Breast epithelium (tissue), 4 donors: Measurements from ENCODE around the gene RTEL1. TPM values are rescaled to one million over a fixed set of nuclear protein-coding genes. Genes with fewer than 3 reads are reported as not detected.

Source experiments
- DNase-seq, 2 donors: peaks; one replicate each; pipeline ENCODE4 v3.0.0-alpha.2; 2019; ENCODE audit warnings: low spot score in 2 of 2
- H3K27ac ChIP-seq, 2 donors: fragments of 200-600 bp; sonication (generic) in 1 of 2; one replicate each; pipeline ENCODE4 v1.5.1; 2016 to 2019; ENCODE audit warnings: mild to moderate bottlenecking in 1 of 2
- H3K27me3 ChIP-seq, 2 donors: fragments of 200-600 bp; sonication (generic) in 1 of 2; one replicate each; pipeline versions ENCODE4 v1.5.1 to v1.6.0; 2017 to 2019; ENCODE audit warnings: control low read depth in 1 of 2, mild to moderate bottlenecking in 1 of 2
- H3K36me3 ChIP-seq: fragments of 200-600 bp; one replicate; pipeline ENCODE4 v1.5.1; 2019
- H3K4me1 ChIP-seq, 2 donors: fragments of 200-600 bp; sonication (generic); one replicate each; pipeline ENCODE4 v1.5.1; 2016 to 2019; ENCODE audit warnings: control low read depth in 1 of 2
- H3K4me3 ChIP-seq, 3 donors: fragments of 200-600 bp; sonication (generic); 1 replicate in 2 of 3; 2 replicates in 1 of 3; pipeline ENCODE4 v1.5.1; 2016 to 2019; ENCODE audit warnings: mild to moderate bottlenecking in 3 of 3, moderate library complexity in 2 of 3
- H3K9me3 ChIP-seq, 2 donors: fragments of 200-600 bp; sonication (generic) in 1 of 2; one replicate each; pipeline ENCODE4 v1.5.1; 2016 to 2019; ENCODE audit warnings: control low read depth in 1 of 2
- CTCF ChIP-seq, 3 donors: fragments of 450-650 bp; IDR thresholded peaks; one replicate each; pipeline ENCODE4 v1.5.1; 2016 to 2017; ENCODE audit warnings: antibody characterized with exemption in 3 of 3, mild to moderate bottlenecking in 3 of 3, moderate library complexity in 3 of 3
- POLR2A ChIP-seq: fragments of 450-650 bp; IDR thresholded peaks from one replicate; pipeline ENCODE4 v1.6.1; 2016; ENCODE audit warnings: antibody characterized with exemption, mild to moderate bottlenecking, moderate library complexity
- POLR2AphosphoS5 ChIP-seq, 3 donors: sonication (generic); formaldehyde crosslinking; IDR thresholded peaks; one replicate each; pipeline ENCODE4 v1.6.1; 2017; ENCODE audit warnings: antibody characterized with exemption in 3 of 3
- intact Hi-C: fragments of 100-400 bp; cut with DNase I; formaldehyde crosslinking; loops from one replicate; pipeline ENCODE4 v1.15.1; 2023; ENCODE audit warnings: low total_unique reads
- total RNA-seq, 3 donors: library from RNA; depleted of rRNA; stranded (reverse); fragments of >200 nt; gene quantifications; one replicate each; pipeline ENCODE4 v1.1.0, GENCODE V29; 2016

Gene RTEL1
- total RNA-seq, 3 donors from 2014 or later = 12.5 to 22.3 (median 15.1) TPM

- intact Hi-C loops = loop anchor here (10.0 kb wide), 1 partner anchor 99 kb away; the partner anchor contains the start of gene PTK6
- Histone ChIP-seq H3K4me3 (no peak overlapping the region), H3K27ac (no peak overlapping the region), H3K4me1 (no peaks in the 10 kb centered on the region), H3K9me3 (no peaks in the 10 kb centered on the region), H3K27me3 (no peaks in the 10 kb centered on the region), H3K36me3 (no peaks in the 10 kb centered on the region)
- no peak for DNase-seq
- TF ChIP-seq CTCF (IDR thresholded peaks at IDR 0.05) (no peak), POLR2AphosphoS5 (IDR thresholded peaks at IDR 0.05) (no peak), POLR2A (no peak)
These were observed 24.4 kb upstream of the RTEL1 start for GRCh38 chr20:63633732-63634131.

GRCh38 chr20:63635431-63636141 lies 22.5 kb upstream of the RTEL1 start:
- peak overlapping the region in 1 of 2 donors; percentile 38 for H3K27ac ChIP-seq
- H3K9me3 ChIP-seq = no peaks in the 10 kb centered on the region
- TF ChIP-seq CTCF (IDR thresholded peaks at IDR 0.05) = no peak
- no peak for TF ChIP-seq POLR2AphosphoS5 (IDR thresholded peaks at IDR 0.05)
- TF ChIP-seq POLR2A = no peak
- no peak overlapping the region for H3K4me3 ChIP-seq
- intact Hi-C loops = loop anchor here (10.0 kb wide), 1 partner anchor 101 kb away; the partner anchor contains the start of gene PTK6
- no peaks in the 10 kb centered on the region for H3K4me1 ChIP-seq
- no peaks in the 10 kb centered on the region for H3K27me3 ChIP-seq
- no peaks in the 10 kb centered on the region for H3K36me3 ChIP-seq
- DNase-seq = no peak

- Histone ChIP-seq H3K4me1 (no peaks in the 10 kb centered on the region), H3K9me3 (no peaks in the 10 kb centered on the region), H3K4me3 (no peak overlapping the region), H3K27me3 (no peaks in the 10 kb centered on the region), H3K27ac (peak overlapping the region; percentile 7 to 38), H3K36me3 (no peaks in the 10 kb centered on the region)
- DNase-seq = no peak
- TF ChIP-seq POLR2AphosphoS5 (IDR thresholded peaks at IDR 0.05) (no peak), CTCF (IDR thresholded peaks at IDR 0.05) (no peak), POLR2A (no peak)
- intact Hi-C loops = loop anchor here (10.0 kb wide), 1 partner anchor 102 kb away; the partner anchor contains the start of gene PTK6
These were observed 21.1 kb upstream of the RTEL1 start for GRCh38 chr20:63636752-63637628.

GRCh38 chr20:63639093-63639975 lies 18.8 kb upstream of the RTEL1 start:
- Histone ChIP-seq H3K4me3 (no peak overlapping the region), H3K36me3 (no peaks in the 10 kb centered on the region), H3K27me3 (no peaks in the 10 kb centered on the region), H3K27ac (peak overlapping the region; percentile 17 to 71), H3K9me3 (no peaks in the 10 kb centered on the region), H3K4me1 (peaks cover 0 to 3% of the 10 kb centered on the region in 2 donors)
- no peak for TF ChIP-seq POLR2A
- TF ChIP-seq POLR2AphosphoS5 (IDR thresholded peaks at IDR 0.05) = no peak
- TF ChIP-seq CTCF (IDR thresholded peaks at IDR 0.05) = no peak
- no peak for DNase-seq
- intact Hi-C loops = loop anchor here (10.0 kb wide), 1 partner anchor 105 kb away; the partner anchor contains the start of gene PTK6
